Activated CD8-positive, alpha-beta memory T cell treated with anti-CD3 and anti-CD28 coated beads, Interleukin-2, amount 10 ng/mL, durations not matched to agents 7 days and 5 days (primary cell): ENCODE data around the gene HPSE2. TPM values are rescaled to one million over a fixed set of nuclear protein-coding genes. Genes with fewer than 3 reads are reported as not detected.
"Not testable (repeated sequence)": the region's sequence is repeated elsewhere in the genome, so short reads cannot be mapped to it uniquely, and the experiment has no call there.

Experiments used
- ATAC-seq: fragments of 150-1000 bp; cut with Tn5 transposase; one replicate; pipeline ENCODE4 v1.10.0; 2021; ENCODE audit warnings: moderate library complexity
- CTCF ChIA-PET: fragments of 350-600 bp; sonication (Branson Sonifier 250); formaldehyde crosslinking; loops from one replicate; lab custom pipeline; 2021; ENCODE audit warnings: antibody characterized with exemption; lab: Charles Lee
- DNase-seq: peaks from one replicate; pipeline ENCODE4 v3.0.0-alpha.2; 2020
- H3K27ac Mint-ChIP-seq: one replicate; pipeline ENCODE4 v1.8.0; 2021; ENCODE audit warnings: mild to moderate bottlenecking, mixed read lengths
- H3K27me3 Mint-ChIP-seq: one replicate; pipeline ENCODE4 v1.8.0; 2021; ENCODE audit warnings: mixed read lengths
- H3K36me3 Mint-ChIP-seq: one replicate; pipeline ENCODE4 v1.8.0; 2021; ENCODE audit warnings: mild to moderate bottlenecking, mixed read lengths
- H3K4me1 Mint-ChIP-seq: one replicate; pipeline ENCODE4 v1.8.0; 2021; ENCODE audit warnings: mixed read lengths
- H3K4me3 Mint-ChIP-seq: one replicate; pipeline ENCODE4 v1.8.0; 2021; ENCODE audit warnings: mild to moderate bottlenecking, moderate library complexity, mixed read lengths
- H3K9me3 Mint-ChIP-seq: one replicate; pipeline ENCODE4 v1.8.0; 2022; ENCODE audit warnings: low read depth, mixed read lengths
- total RNA-seq, 2 experiments: library from RNA; stranded (reverse); gene quantifications; one replicate each; pipeline ENCODE4 v1.2.3, GENCODE V29; 2021

The HPSE2 gene
- total RNA-seq, 2 experiments from 2014 or later: not detected

DNA sequence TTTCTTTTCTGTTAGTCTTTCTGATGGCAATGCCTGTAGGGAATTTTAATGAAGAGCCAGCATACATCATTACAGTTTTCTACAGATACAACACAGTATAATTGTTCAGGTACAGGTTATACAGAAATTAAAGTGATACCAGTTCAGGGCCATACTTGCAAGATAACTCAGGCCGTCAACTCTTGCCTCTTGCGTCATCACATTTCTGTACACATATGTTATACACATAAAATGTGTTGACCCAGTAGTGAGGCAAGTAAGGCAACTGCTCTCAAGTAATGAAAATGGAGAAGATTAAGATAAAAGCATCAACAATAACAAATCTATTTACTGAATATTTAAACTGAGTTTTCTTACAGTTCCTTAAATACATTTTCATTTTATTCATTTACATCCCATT is 317.8 kb downstream of the HPSE2 start:
- Mint-ChIP-seq H3K27me3 (no peaks in the 10 kb centered on the region), H3K36me3 (no peaks in the 10 kb centered on the region), H3K4me3 (no peak overlapping the region), H3K4me1 (no peaks in the 10 kb centered on the region), H3K9me3 (no peaks in the 10 kb centered on the region), H3K27ac (no peak overlapping the region)
- ATAC-seq (no peak), DNase-seq (no peak)
- CTCF ChIA-PET: no interaction called here

DNA sequence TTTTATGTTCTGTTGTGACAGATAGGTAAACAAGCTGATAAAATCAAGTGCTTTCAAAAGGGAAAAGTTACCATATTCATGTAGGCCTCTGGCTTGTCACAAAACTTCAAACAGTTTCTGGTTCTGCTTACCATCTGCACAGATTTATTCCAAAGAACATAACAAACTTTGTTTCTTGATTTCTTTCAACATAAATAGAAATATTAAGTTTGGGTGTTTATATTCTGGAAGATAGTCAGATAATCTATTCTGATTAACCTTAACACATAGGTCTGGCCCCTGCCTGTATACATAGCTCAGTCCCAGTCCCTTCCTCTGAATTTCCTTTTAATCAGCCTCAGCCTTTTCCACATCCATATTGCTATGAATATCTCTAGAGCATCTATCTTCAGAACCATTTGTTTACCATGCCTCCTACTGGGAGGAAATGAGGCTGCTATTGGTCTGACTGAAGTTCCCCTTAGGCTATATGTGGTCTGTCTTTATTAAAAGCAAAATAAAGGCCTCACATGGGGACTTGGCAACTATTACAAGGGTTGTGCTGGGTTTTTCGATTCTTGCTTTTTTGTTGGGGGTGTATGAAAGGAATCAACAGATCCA is 319.0 kb downstream of the HPSE2 start:
- Mint-ChIP-seq H3K27me3 (no peaks in the 10 kb centered on the region), H3K36me3 (no peaks in the 10 kb centered on the region), H3K4me1 (no peaks in the 10 kb centered on the region), H3K4me3 (no peak overlapping the region), H3K27ac (no peak overlapping the region), H3K9me3 (no peaks in the 10 kb centered on the region)
- ATAC-seq: no peak
- DNase-seq: no peak
- CTCF ChIA-PET: no interaction called here

DNA sequence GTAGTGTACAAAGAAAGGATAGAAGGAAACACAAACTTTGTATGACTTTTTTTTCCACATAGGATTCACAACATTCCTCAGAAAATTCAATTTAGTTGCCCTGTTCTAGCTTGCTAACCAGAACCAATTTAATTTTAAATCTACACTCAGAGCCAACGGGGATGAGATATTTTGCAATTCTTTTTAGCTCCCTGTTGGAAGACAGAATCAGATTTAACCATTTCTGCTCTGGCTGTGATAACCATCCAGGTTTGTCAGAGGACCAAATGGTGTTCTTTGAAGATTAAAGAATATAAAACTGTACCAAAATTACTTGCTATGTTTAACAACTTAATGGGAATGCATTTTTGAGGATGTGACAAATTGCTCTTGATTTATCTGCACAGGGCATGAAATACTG is 319.7 kb downstream of the HPSE2 start:
- H3K4me1 Mint-ChIP-seq: no peaks in the 10 kb centered on the region

DNA sequence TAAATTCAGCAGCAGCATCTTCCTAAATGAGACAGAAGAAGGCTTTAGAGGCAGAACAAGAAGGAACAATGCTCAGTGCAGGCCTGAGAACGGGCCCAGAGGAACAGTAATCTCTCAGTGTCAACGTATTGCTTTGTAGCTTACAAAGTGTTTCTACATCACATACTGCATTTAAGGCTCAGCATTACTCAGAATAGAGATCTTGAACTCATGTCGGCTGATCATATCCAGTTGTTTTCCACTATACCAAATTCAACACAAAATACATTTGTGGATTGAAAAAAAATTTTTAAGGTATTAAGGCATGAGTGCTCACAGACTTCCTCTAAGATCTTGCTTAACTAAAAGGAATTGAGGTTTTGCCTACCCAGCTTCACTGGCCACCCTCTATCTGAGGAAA is 325.1 kb downstream of the HPSE2 start:
- ATAC-seq: no peak
- H3K36me3 Mint-ChIP-seq: no peaks in the 10 kb centered on the region
- no peaks in the 10 kb centered on the region for H3K9me3 Mint-ChIP-seq
- H3K27me3 Mint-ChIP-seq: no peaks in the 10 kb centered on the region
- no peak overlapping the region for H3K27ac Mint-ChIP-seq
- no peaks in the 10 kb centered on the region for H3K4me1 Mint-ChIP-seq
- H3K4me3 Mint-ChIP-seq: no peak overlapping the region
- DNase-seq: no peak
- CTCF ChIA-PET: no interaction called here

More for the DNA sequence above, 319.7 kb downstream of the HPSE2 start:
- Mint-ChIP-seq H3K9me3 (no peaks in the 10 kb centered on the region), H3K4me3 (no peak overlapping the region), H3K27ac (no peak overlapping the region), H3K27me3 (no peaks in the 10 kb centered on the region), H3K36me3 (no peaks in the 10 kb centered on the region)
- CTCF ChIA-PET: no interaction called here
- no peak for DNase-seq
- no peak for ATAC-seq

DNA sequence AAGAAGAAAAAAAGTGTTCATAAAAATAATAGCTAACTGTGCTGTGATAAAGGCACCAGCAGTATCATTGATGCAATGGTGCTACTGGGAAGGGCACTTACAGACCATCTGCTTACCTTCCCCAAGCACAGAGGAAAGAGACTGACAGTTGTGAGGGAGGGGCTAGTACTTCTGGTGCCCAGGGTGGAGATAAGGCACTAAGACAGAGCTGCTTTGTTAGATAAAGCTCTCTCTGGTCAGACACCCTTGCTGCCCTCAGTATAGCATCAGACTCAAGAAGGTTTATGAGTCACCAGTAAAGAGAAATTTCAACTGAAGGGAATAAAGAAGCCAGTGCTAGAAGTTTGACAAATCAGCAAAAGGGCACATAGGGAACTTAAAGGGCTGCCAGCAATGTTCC is 325.6 kb downstream of the HPSE2 start:
- Mint-ChIP-seq H3K36me3 (no peaks in the 10 kb centered on the region), H3K27ac (no peak overlapping the region), H3K4me1 (no peaks in the 10 kb centered on the region), H3K9me3 (no peaks in the 10 kb centered on the region), H3K27me3 (no peaks in the 10 kb centered on the region), H3K4me3 (no peak overlapping the region)
- DNase-seq (no peak), ATAC-seq (no peak)
- CTCF ChIA-PET: no interaction called here

DNA sequence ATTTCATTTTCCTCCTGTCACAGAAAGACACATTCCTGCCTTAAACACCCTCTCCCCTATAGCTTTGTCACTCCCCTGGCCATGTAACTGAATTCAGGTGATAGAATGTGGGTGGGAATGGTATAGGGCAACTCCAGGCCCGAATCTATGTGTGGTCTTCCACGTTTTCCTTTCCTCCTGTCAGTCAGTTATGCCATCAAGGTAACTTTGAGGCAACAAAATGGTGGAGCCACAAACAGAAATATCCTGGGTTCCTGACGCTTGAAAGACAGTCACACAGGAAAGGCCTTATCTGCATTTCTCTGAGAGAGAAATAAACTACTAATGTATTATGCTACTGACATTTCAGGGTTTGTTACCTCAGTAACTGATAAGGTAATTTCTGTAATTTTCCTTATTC is 326.8 kb downstream of the HPSE2 start:
- Mint-ChIP-seq H3K4me1 (no peaks in the 10 kb centered on the region), H3K27ac (no peak overlapping the region)
- CTCF ChIA-PET: no interaction called here

DNA sequence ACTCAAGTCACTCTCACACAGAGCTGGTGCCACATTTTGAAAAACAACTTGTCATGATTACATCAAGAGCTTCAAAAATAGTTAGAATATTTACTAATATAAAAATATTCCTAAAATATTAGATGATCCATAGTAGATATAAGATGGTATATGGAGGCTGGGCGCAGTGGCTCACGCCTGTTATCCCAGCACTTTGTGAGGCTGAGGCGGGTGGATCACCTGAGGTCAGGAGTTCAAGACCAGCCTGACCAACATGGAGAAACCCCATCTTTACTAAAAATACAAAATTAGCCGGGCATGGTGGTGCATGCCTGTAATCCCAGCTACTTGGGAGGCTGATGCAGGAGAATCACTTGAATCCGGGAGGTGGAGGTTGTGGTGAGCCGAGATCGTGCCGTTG is 327.4 kb downstream of the HPSE2 start:
- H3K9me3 Mint-ChIP-seq, H3K36me3 Mint-ChIP-seq, ATAC-seq, H3K27ac Mint-ChIP-seq, DNase-seq, H3K27me3 Mint-ChIP-seq, H3K4me3 Mint-ChIP-seq, CTCF ChIA-PET, H3K4me1 Mint-ChIP-seq: not testable (repeated sequence)

More for the DNA sequence above, 326.8 kb downstream of the HPSE2 start:
- DNase-seq: no peak
- Mint-ChIP-seq H3K4me3 (no peak overlapping the region), H3K36me3 (no peaks in the 10 kb centered on the region), H3K9me3 (no peaks in the 10 kb centered on the region), H3K27me3 (no peaks in the 10 kb centered on the region)
- no peak for ATAC-seq

DNA sequence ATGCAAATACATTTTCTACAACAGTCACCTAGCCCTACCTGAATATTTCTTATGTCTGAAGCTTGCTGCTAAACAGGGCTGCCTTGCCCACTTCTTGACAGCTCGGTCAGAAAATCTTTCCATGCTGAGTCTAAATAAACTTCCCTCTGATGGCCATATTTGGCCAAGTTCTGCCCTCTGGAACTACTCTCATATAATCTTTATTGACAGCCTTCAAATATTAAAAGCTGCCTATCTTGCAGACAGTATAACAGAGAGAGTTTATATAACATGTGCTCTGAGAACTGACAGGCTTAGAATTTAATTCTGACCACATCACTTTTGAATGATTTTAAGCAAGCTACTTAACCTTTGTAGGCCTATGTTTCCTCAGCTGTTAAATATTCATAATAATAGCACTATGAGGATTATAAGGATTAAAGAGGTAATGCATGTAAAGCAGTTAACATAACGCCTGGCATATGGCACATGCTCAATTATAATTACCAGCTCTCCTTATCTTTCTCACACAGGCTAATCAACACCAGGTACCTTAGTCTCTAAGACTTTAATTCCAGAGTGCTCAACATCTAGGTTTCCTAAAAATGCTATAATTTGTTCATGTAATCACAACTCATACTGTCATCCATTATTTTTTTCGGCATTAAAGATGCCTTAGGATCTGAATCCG is 334.1 kb downstream of the HPSE2 start:
- no peaks in the 10 kb centered on the region for H3K9me3 Mint-ChIP-seq
- no peak for DNase-seq
- CTCF ChIA-PET: no interaction called here
- H3K27ac Mint-ChIP-seq: no peak overlapping the region
- H3K27me3 Mint-ChIP-seq: no peaks in the 10 kb centered on the region
- no peak overlapping the region for H3K4me3 Mint-ChIP-seq
- no peaks in the 10 kb centered on the region for H3K4me1 Mint-ChIP-seq
- H3K36me3 Mint-ChIP-seq: no peaks in the 10 kb centered on the region
- ATAC-seq: no peak

DNA sequence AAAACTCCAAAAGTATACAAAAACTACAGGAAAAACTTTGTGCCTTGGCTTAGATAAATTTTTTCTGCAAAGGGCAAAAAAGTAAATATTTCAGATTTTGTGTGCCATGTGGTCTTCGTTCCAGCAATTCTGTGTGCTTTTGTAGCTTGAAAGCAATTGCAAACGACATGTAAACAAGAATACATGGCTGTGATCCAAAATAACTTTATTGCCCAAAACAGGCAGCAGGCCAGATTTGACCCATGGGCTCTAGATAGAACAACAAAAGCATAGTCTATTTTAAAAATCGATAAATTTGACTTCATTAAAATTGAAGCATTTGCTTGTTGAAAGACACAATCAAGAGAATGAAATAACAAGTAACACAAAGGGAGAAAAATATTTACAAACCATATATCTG is 336.6 kb downstream of the HPSE2 start:
- Mint-ChIP-seq H3K4me3 (no peak overlapping the region), H3K9me3 (peaks cover 5% of the 10 kb centered on the region), H3K4me1 (no peaks in the 10 kb centered on the region), H3K36me3 (no peaks in the 10 kb centered on the region), H3K27ac (no peak overlapping the region), H3K27me3 (no peaks in the 10 kb centered on the region)
- CTCF ChIA-PET: no interaction called here
- DNase-seq (no peak), ATAC-seq (no peak)

DNA sequence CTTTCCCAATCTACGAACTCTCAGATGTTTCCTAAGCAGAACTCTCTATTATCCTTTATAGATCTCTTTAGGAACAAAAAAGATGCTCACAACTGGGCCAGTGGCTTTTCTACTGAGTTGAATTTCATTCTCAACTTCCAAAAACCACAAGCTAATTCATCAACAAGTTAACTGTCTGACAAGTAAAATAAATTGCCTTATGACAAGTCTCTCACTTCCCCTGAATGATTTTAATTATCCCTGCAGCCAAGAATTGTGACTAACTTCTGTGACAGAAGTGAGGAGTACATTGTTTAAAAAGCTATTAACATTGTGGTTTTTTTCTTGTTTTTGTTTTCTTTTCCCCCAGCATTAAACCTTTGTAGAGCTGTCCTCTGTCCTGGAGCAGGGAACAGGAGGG is 343.1 kb downstream of the HPSE2 start:
- no peak for ATAC-seq
- Mint-ChIP-seq H3K27me3 (no peaks in the 10 kb centered on the region), H3K36me3 (no peaks in the 10 kb centered on the region), H3K27ac (no peak overlapping the region), H3K9me3 (peaks cover 5% of the 10 kb centered on the region), H3K4me1 (no peaks in the 10 kb centered on the region), H3K4me3 (no peak overlapping the region)
- CTCF ChIA-PET: no interaction called here
- DNase-seq: no peak

DNA sequence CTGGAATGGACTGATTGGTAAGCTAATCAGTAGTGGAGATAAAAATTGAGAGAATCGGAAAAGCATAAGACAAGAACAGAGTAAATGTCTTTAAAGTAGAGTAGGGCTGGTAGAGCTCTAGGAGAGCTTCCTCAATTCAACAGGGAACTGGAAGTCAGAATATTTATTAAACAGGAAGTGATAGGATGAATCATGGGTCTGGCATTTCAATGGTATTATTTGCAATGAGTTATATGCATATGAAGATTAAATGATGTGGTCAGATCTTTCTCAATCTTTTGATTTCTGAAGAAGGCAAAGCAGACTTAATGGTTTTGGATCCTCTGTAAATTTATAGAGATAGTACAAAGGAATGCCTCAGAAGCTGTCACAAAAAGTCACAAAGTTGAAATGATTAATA is 349.0 kb downstream of the HPSE2 start:
- no peaks in the 10 kb centered on the region for H3K9me3 Mint-ChIP-seq

DNA sequence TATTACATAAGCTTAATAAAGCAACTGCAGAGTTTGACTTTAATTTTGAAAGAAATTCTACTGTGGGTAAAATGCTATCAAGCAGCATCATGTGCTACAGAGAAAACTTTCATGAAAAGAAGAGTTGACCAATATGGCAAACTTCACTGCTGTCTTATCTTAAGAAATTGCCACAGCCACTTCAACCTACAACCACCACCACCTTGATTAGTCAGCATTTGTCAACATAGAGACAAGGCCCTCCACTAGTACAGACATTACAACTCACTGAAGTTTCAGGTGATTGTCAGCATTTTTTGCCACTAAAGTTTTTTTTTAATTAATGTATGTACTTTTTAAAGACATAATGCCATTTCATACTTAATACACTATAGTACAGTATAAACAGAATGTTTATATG is 350.3 kb downstream of the HPSE2 start:
- Mint-ChIP-seq H3K9me3 (no peaks in the 10 kb centered on the region), H3K27me3 (no peaks in the 10 kb centered on the region), H3K4me1 (no peaks in the 10 kb centered on the region), H3K27ac (no peak overlapping the region), H3K4me3 (no peak overlapping the region), H3K36me3 (no peaks in the 10 kb centered on the region)
- ATAC-seq: no peak
- CTCF ChIA-PET: no interaction called here
- DNase-seq: no peak

More for the DNA sequence above, 349.0 kb downstream of the HPSE2 start:
- no peaks in the 10 kb centered on the region for H3K27me3 Mint-ChIP-seq
- H3K4me3 Mint-ChIP-seq: no peak overlapping the region
- ATAC-seq: no peak
- no peaks in the 10 kb centered on the region for H3K4me1 Mint-ChIP-seq
- H3K27ac Mint-ChIP-seq: no peak overlapping the region
- DNase-seq: no peak
- CTCF ChIA-PET: no interaction called here
- no peaks in the 10 kb centered on the region for H3K36me3 Mint-ChIP-seq

DNA sequence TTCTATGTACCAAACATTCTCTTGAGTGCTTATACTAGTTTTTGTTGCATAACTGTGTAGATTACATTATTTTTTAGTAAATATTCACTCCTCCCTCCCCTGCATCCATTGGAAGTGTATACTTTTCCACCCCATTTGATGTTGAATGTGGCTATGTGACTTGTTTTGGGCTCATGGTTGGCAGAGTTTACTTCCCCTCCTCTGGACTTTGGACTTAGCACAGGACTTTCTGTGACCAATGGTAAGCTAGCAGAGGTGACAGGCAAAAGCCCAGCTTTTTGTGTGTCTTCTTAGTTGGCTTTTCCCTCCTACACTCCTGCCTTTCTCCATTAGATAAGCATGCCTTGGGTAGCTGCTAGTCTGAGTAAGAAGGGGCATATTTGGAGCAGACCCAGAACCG is 353.9 kb downstream of the HPSE2 start:
- CTCF ChIA-PET: no interaction called here
- Mint-ChIP-seq H3K4me3 (no peak overlapping the region), H3K27me3 (no peaks in the 10 kb centered on the region), H3K9me3 (no peaks in the 10 kb centered on the region), H3K27ac (no peak overlapping the region), H3K36me3 (no peaks in the 10 kb centered on the region), H3K4me1 (no peaks in the 10 kb centered on the region)
- DNase-seq: no peak
- ATAC-seq: no peak

DNA sequence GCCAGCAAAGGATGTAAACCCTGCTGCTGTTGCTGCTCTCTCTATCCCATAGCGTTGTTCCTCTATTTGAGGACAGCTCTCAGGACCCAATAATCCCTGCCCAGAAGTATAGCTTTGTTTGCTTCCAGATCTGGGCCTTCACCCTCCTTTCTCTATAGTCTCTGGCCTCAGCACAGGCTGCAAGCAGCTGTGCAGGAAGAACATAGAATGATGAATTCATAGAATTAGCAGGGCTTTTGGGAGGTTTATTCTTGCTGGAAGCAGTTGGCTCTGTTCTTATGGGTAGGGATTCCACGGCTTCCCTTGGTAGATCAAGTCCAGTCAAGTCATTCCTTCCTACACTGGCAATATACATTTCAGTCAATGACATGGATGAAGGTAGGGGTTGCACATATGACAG is 354.7 kb downstream of the HPSE2 start:
- CTCF ChIA-PET: no interaction called here
- H3K27ac Mint-ChIP-seq: no peak overlapping the region
- no peaks in the 10 kb centered on the region for H3K9me3 Mint-ChIP-seq
- ATAC-seq: no peak
- H3K36me3 Mint-ChIP-seq: no peaks in the 10 kb centered on the region
- H3K4me1 Mint-ChIP-seq: no peaks in the 10 kb centered on the region
- DNase-seq: no peak
- no peak overlapping the region for H3K4me3 Mint-ChIP-seq
- no peaks in the 10 kb centered on the region for H3K27me3 Mint-ChIP-seq
